HG03457 (cell line): Measurements from ENCODE around the gene LRRC36.
"Not testable (repeated sequence)": the region's sequence is repeated elsewhere in the genome, so short reads cannot be mapped to it uniquely, and the experiment has no call there.

Experiments
- ATAC-seq: cut with Tn5 transposase; IDR thresholded peaks from one replicate; pipeline ENCODE4 v1.9.1; 2021; ENCODE audit warnings: moderate number of reproducible peaks; ENCODE audit not compliant: unreplicated experiment

Gene LRRC36

DNA sequence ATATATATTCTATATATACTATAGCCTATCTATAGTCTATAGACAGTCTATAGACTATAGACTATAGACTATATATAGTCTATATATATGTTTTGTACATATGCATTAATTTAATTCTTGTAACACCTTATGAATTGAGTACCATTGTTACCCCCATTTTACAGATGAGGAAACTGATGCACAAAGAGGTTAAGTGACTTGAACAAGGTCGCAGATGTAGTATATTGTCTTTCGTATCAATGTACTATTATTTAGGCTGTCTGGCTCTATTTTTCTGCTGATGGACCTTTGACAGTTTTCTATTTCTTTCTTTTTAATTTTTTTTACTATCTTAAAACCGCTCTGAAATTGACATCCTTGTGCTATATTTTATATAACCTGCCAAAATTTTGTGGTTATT lies 14.6 kb downstream of the LRRC36 start:
- no peak for ATAC-seq

DNA sequence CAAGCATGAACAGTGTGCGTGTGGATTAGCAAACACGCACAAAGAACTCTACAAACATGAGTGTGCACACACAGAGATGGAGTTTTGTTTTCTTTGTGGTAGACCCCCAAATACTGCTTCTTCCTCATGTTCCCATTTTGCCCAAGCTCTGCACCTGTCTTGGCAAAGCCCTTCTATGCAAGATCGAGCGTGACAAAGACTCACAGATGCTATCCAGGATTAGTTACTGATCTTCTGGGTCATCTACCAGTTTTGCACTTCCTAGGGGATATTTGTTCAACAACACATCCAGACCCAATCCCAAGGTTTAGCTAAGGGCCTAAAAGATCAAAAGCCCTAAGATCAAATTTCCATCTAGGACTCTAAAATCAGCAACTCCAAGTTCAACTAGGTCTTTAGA lies 16.0 kb downstream of the LRRC36 start:
- no peak for ATAC-seq

DNA sequence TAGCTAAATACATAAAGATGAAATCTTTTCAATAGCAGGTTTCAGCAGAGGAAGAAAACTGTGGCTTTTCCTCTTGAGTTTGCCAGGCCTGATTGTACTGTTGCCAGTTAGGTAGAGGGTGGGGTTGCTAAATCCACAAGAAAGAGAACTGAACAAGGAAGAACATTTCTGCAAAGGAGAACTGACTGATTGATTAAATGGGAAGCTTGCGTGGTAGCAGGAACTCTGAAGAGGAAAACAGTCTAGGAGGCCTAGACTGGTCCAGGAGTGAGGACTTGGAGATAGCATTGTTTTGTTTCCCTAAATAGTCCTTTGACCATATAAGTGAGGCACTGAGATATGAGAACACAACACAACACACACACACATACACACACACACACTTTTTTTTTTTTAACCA lies 18.8 kb downstream of the LRRC36 start:
- ATAC-seq, result no peak

DNA sequence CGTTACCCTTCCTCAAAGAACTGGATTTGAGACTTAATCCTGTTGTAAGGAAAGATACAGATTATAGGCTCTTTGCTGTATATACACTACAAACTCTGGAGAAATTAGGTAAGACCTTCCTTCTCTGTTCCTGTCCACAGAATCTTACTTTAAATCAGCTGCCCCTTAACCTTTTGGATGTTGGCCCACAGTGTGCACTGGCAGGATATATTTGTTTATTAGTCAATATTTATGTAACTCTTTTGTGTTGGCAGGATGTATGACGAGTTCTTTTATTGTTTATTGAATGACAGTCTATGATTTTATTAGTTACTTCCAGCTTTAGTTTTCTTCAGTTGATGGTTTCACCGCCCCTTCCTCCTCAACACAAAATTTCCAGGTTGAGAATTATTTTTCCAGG lies 19.7 kb downstream of the LRRC36 start:
- ATAC-seq, result no peak

DNA sequence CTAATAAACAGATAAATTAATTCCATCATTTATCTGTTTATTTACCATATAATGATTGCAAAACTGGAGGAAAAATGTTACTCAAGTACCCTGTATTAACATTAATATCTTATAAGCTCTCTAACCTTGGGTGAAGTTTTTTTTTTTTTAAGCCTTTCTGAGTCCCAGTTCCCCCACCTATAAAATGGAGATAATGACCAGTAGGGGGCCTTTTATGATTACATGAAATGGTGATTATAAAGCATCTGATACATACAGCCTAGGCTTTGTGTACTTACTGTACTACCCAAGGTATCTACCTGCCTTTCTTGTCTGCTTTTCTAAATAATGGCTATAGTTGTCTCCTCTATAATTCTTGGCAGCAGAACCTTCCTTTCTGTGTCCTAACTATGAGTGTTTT lies 22.6 kb downstream of the LRRC36 start:
- no peak for ATAC-seq

DNA sequence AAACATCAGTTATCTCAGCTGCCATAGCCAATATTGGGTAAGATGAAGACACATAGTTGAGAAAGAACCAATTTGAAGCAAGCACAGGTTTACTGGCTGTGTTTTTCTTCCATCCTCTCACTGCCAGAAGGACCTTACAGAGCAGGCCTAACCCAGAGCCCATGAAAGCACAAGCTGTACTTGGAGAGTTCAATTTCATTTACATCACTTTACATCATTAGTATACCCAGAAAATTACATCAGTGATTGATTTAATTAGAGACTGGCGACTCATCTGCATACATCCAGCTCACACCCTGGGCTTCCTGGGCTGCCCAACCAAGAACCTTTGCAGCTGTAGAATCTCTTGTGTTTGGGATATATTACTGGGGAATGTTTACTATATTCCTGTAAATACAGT lies 23.7 kb downstream of the LRRC36 start:
- no peak for ATAC-seq

DNA sequence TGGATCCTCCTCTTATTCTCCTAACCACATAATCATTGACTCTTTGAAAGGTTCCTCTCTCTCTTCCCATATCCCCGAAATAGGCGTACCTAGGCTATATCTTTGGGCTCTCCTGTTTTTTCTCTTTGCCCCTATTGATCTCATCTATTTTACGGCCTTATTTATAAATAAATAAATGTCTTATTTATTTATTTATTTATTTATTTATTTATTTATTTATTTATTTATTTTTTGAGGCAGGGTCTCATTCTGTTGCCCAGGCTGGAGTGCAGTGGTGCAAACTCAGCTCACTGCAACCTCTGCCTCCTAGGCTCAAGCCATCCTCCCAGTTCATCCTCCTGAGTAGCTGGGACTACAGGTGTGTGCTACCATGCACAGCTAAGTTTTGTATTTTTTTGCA lies 25.8 kb downstream of the LRRC36 start:
- ATAC-seq, result not testable (repeated sequence)

DNA sequence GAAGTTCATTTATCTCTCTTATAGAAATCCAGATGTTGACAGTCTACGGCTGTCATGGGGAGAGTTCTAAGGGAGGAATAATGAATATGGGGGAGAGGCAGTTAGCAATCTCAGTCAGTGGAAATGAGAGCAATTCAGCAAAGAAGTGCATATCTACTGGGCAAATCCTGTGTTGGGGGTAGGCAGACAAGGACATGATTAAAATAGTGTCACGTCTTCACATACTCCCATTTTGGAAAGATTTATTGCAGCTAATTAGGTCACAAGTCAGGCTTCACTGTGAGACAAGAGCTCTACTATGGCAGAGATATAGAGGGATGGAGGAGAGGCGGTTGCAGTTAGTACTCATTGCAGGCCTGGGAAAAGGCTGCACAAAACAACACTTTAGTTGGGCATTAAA lies 29.8 kb downstream of the LRRC36 start:
- ATAC-seq, result no peak

DNA sequence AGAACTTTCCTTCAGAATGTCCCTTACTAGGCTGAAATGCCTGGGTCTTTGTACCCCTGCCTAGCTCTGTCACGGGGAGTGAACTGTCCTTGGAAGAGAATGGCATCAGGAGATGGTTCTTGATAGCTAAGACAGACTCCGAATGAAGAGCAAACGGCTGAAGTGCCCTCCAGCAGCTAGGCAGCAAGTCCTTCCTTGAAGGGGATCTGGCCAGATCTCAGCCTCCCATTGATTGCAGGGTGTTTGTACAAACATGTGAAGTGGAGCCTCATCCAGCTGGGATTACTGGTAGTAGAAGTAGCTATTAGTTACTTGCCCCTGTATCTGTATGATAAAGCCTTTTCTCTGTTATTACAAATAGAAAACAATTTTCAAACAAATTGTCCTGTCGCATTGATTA lies 30.9 kb downstream of the LRRC36 start:
- ATAC-seq, result no peak

DNA sequence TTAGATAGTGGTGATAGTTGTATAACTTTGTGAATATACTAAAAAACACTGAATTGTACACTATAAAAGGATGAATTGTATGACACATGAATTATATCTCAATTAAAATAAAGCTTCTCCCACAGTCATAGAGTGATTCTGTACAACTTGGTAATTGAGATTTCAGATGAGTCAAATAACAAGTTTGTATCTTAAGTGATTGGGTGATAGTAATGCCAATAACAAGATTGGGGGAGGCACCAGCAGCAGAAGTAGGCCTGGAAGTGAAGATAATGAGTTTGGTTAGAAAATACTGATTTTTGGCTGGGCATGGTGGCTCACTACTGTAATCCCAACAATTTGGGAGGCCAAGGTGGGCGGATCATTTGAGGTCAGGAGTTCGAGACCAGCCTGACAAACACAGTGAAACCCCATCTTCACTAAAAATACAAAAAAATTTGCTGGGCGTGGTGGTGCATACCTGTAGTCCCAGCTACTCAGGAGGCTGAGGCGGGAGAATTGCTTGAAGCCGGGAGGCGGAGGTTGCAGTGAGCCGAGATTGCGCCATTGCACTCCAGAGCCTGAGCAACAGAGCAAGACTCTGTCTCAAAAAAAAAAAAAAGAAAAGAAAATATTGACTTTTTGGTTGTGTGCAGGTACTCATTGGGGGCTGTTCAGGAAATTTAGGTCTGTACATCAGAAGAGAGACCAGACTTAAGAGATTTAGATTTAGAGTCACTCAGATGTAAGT lies 33.1 kb downstream of the LRRC36 start:
- not testable (repeated sequence) for ATAC-seq

DNA sequence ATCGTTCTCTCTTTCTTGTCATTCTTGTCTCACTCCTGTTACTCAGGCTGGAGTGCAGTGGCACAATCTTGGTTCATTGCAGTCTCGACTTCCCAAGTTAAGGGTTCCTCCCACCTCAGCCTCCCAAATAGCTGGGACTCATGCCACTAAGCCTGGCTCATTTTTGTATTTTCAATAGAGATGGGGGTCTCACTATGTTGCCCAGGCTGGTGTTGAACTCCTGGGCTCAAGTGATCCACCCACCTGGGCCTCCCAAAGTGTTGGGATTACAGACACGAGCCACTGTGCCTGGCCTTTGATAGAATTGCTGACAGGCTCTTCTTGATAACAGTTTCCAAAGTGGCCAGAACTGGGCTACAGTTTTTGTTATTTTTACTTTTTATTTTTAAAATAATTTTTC lies 34.4 kb downstream of the LRRC36 start:
- no peak for ATAC-seq

DNA sequence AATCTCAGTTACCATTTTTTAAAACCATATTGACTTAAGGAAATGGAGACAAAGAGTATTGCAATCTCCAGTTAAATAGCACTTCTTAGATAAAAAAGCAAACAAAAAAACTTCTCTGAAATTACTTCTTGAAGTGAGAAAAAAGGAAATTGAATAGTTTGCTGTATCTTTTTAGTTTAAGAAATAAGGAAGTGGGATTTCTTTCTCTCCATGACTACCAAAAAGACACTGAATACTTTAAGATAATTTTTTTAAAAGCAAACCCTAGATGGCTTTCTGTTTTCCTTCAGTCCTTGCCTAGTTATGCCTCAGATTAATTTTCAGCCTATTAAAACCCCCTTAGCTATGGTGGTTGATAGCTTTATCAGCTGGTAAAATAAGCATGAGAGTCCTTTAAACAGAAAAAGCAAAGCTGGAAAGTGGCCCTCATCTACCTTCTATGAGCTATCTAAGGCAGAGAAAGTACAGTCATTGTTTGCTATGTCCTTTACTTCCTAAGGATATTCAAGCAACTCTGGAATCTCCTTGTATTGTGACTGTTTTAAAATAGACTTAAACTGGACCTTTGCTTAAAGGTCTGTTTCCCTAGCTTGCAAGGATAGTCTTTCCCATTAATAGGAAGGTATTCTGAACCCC lies 38.1 kb downstream of the LRRC36 start:
- no peak for ATAC-seq

DNA sequence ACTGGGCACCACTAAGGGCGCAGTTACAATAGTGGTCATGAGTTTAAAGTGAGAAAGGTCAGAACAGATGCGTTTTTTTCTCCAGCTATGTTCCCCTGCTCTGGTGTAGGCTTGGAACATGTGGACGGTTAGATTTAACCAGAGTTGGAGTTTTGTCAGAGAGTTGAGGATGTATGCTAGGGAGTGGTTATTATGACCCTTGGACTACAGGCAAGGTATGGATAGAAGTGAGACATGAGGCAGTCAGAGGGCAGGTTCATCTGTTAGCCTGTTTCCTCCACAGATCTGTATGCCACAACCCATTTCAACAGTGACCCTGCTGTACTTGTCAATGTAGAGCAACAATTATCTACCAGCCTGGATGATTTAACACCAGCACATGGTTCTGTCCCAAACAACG lies 44.0 kb downstream of the LRRC36 start:
- no peak for ATAC-seq

DNA sequence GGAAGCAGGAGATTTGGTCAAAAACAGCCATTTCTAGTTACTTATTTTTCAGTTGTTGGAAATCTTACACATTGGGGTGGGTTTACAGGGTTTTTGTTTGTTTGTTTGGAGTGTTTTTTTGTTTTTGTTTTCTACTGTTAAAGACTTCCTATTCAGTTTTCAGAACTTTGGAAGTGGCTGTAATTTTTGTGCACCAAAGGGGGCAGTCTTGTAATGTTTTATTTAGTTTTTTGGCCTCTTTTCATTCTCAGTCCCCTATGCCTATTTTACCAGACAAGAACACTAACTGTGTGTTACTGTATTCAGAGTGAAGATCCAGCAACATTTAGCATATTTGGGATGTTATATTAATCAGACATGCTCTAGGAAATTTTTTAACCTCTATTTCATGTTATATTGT lies 46.0 kb downstream of the LRRC36 start:
- ATAC-seq, result no peak

DNA sequence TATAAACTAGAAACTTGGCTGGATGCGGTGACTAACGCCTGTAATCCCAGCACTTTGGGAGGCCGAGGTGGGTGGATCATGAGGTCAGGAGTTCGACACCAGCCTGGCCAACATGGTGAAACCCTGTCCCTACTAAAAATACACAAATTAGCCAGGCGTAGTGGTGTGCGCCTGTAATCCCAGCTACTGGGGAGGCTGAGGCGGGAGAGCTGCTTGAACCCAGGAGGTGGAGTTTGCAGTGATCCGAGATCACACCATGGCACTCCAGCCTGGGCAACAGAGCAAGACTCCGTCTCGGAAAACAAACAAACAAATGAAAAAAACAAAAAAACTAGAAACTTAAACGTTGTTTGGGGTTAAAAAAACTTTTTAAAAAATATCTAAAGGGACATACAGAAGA lies 49.4 kb downstream of the LRRC36 start:
- ATAC-seq, result not testable (repeated sequence)

DNA sequence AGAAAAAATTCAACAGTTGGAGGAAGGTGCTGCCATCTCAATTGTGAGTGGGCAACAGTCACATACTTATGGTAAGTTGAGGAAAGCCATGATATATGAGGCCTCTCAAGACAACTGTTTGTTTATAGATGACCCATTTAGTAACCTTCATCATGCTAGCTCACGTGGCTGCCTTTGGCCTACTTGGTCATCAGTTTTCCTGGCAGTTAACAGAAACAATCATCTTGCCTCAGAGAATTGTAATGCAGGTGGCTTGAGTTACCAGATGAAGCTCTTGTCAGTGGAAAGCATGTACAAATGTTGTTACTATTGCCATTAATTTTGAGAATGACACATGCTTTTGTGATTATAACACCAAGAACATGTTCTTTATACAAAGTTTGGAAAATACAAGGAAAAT lies 52.0 kb downstream of the LRRC36 start:
- no peak for ATAC-seq

DNA sequence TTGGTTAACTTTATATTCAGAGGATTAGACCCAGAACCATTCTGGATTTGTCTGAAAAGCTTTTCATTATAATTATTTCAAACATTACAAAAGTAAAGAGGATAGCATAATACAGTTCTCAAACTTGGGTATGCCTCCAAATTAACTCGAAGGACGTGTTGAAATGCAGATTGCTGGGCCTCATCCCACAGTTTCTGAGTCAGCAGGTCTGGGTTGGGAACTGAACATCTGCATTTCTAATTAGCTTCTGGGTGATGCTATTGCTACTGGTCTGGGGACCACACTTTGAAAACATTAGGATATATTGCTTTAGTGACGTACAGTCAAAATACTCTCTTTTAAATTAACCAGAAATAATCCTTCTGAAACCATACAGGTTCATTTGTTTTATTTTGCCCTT lies 56.7 kb downstream of the LRRC36 start:
- ATAC-seq, result no peak

DNA sequence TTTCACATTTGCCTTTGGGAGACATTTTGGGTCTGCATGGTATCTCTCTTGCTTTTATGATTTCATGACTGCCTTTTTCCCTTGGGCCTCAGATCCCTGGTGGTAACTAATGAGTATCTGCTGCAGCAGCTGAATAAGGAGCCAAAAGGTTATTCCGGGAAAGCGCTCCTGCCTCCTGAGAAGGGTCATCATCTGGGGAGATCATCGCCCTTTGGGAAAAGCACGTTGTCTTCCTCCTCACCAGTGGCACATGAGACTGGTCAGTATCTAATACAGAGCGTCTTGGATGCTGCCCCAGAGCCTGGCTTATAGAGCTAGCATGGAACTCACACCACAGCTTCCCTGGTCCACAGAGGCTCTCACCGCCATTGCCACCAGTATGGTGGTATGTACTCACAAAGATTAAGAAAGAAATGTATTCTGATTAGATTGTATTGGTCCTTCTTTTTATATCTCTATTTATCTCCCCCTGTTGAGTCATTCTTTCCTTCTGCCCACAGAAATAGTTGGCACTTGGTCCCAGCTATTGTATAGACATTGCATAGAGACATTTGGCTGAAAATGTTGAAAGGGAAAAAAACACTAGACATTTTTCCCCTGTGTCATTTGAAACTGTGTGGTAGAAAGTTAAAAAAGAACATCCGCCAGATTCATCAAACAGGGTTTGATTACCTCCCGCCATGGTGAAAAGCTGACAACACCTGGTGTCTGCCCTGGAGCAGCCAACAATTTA lies 58.3 kb downstream of the LRRC36 start:
- ATAC-seq, result no peak

DNA sequence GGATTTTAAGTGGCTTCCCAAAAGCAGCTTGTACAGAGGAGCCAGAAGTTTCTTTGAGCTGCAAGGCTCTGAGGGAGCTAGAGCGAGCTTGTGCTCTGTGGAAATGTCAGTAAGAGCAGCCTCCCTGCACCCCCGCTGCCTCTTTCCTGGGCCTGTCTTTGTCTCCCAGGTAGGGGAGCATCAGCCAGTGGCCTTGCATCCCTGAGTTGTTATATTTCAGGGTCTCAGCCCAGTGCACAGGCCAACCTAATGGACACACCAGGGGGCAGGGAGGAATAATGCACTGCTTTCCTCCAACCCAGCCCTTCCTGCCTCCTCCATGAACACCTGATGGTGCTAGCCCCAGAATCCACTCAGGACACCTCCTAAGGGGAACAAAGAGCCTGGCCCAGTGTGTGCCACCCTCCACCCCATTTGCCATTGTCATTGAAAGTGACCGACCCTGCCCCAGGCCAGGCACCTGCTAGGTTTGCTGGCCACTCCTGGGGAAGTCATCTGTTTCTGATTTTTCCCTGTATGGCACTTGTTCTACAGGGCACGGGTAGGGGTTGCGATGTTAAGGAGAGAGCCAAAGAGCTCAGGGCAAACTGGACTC lies 60.3 kb downstream of the LRRC36 start:
- ATAC-seq, result no peak

DNA sequence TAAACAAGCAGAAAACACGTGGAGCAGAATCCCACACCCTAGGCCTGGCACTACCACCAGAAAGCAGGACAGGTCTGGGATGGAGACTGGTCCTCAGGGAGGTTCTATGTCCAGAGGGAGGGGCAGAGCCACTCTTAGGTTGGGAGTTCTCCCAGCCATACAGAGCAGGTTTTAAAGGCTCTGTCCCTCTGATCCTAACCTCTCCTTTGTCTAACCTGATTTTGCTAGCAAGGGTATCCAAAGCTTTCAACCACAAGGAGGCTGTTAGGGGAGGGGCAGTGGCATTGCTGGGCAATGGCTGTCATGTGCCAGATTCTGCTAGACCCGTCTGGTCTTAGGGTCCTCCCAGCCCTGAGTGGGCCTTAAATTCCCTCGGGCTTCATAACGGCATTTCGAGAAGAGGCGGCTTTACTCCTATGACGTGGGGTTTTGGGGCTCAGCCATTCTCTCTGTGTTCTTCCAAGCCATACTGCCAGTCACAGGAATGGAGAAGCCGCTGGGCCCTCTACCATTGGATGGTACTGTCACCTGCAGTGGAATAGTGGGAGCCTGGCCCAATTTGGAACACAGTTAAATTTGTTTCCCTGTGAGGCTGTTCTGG lies 61.0 kb downstream of the LRRC36 start:
- ATAC-seq, result no peak

DNA sequence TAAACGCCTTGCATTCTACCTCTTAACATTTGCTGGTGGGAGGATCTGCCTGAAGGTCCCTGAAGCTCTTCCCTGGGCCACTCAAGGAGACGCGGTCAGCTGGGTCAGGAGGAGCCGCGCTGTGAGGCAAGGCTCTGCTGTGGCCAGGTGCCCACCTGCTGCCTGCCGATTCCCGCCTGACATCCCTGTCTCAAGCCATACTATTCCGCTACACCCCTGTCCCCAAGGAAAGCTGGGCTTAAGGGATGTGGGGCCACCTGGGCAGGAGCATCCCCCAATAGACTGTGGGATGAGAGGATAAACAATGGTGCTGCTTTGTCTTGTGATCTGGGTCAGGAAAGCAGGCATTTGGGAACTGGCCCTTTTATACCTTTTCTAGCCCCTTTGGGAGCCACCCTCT lies 61.6 kb downstream of the LRRC36 start:
- ATAC-seq, result no peak
